Stimulated activated CD4-positive, alpha-beta T cell treated with anti-CD3 and anti-CD28 coated beads, Interleukin-2, amount 100 ng/mL, for 48 hours (primary cell): ENCODE results near the gene UNC13C.
"Not testable (repeated sequence)": the region's sequence is repeated elsewhere in the genome, so short reads cannot be mapped to it uniquely, and the experiment has no call there.

ENCODE experiments used
- DNase-seq, 2 donors: peaks; one replicate each; pipeline ENCODE4 v3.0.0-alpha.2; 2020

UNC13C gene

DNA sequence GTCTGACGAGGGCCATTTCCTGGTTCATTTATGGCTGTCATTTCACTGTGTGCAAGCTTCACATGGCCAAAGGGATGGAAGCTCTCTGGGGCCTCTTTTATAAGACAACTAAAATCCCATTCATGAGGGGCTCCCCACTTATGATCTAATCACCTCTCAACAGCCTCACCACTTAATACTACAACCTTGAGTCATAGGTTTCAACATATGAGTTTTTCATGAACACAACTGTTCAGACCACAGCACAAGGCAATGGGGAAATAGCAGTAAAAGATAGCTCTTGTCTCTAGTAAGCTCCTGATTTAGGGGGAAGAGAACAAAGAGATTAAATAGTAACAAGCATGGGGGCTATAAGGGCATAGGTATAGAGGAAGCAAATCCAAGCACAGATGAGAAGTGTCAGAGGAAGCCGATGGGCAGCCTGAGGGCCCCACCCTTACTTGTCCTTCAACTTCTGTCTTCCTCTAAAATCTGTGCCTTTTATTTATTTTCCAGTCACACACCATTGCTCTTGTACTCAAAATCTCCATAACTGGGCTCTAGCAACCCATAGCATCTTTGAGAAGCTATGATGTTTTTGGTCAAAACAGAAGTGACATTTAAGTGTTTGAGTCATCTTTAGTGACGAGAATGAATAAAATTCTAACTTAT, 329.1 kb downstream of the UNC13C start:
- no peak for DNase-seq

DNA sequence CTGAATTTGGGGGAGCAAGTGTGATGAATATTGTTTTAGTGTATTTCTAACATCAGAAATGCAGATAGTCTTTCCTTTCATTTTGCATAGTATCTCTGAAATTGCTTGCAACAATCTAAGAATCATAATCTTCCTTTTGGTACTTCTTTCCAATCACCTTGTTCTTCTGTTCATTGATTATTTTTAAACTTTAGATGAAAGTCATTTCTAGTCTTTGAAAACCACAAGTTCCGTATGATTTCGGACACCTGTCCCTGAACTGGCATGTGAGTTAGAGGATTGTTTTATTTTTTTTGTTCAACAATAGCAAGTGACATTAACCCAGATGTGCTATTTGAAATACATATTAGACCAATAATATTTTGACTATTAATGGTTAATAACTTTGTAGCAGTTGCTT, 329.7 kb downstream of the UNC13C start:
- no peak for DNase-seq

DNA sequence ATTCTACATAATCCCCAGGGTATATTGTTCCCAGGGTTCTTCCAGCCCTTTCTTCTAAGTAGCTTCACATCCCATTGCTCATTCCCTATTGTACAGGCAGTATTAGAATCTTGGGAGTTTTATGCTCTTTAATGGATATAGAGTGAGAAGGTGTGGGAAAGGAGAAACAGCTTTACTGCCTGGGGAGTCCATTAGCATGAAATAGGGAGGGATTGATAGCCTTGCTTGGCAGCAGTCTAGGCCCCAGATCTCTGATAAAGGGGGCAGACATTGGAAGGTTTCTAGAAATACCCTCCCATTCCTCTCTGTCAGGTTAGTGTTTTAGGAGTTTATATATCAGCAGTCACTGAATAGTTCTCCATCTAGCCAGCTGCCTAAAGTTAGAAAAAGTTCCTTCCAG, 334.3 kb downstream of the UNC13C start:
- no peak for DNase-seq

DNA sequence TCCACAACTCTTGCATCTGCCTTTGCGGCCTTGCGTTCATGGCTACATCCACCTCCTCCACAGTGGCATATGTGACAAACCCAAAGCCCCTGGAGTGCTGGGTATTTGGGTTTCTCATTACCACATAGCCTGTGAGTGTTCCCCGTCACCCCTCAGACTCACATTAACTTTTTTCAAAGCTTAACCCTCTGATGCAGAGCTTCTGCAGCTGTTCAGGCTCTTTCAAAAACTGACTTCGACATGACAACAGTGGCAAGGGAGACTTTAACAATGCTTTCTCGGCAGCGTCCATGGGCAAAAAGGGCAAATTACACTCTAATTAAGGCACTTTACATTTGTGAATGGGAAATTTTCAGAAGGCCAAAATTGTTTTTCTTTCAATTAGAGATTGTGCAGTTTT, 343.2 kb downstream of the UNC13C start:
- DNase-seq = no peak

DNA sequence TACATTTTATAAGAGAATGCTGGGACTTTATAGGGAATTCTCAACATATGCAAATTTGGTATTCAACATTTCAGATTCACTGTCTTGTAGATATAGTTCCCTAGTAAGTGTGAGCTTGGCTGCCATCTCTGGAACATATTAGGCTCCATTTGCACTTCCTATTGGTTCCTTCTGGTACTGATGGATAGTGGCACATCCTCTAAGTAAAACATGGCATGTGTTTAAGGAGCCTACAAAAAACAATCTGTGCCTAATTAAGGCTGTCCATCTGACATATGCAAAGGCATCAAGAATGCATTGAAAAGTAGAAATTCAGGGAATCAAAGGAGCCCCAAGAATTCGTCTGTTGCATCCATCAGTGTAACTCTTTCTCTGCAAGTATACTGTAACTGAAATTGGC, 344.1 kb downstream of the UNC13C start:
- DNase-seq = no peak

DNA sequence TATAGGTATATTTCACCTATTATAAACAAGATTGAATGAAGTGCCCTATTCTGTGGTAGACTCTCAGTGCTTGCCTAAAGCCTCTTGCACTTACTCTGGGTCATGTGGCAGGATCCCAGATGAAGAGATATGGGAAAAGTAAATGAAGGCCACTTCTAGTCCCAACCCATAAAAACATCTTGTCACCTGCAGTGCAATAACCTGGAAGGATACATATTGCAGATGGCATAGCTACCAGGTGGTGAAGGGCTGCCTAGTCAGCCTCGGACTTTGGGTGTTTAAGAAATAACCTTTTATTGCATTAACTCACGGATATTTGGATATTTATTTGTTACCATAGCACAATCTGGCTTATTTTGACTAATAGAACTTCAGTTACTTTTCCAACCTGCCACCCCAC, 367.1 kb downstream of the UNC13C start:
- no peak for DNase-seq

DNA sequence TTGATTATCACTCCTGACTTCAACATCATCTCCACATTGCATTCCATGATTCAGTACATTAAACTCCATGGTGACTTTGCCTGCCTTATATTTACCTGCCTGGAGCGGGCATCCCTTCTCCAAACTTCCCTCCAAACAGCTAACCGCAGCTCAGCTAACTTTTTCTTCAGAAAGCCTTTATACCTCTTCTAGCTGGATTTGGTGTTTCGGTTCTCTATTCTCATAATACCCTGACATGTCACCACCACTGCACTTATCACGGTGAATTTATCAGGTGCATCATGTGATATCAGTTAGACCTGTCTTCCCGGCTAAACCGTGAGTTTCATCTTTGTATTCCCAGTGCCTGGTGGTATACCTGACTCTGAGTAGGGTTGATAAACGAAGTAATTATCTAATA, 367.6 kb downstream of the UNC13C start:
- no peak for DNase-seq

DNA sequence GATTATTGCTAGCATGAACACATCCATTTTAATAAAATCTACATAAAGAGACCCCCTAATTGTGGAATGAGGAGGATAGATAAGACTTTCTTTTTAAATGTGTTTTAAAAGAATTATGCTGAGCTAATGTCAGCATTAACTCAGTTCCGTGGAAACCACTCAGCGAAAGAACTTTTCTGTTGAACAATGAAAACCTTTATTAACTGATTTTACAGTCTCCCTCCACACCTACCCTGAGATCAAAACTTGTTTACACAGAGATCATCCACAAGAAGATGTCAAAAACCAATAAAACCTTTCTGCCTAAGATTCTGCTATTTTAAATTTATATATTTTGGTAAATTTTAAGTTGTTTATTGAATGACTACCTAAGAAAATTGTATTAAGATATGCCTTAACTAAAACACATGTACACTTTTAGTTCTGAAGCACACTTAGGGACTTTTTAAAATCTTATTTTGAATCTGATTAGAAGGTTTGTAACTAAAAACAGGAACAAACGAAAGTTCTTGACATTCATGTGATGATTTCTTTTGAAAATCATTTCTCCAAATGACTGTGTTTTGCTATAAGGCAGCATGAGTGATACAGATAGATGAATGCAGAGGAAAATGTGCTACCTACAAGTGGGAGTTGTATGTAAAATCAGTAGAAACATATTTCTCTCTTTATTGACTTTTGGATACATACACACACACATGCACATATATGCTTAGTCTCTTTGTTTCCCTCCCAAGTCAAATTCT, 369.0 kb downstream of the UNC13C start:
- DNase-seq = no peak

DNA sequence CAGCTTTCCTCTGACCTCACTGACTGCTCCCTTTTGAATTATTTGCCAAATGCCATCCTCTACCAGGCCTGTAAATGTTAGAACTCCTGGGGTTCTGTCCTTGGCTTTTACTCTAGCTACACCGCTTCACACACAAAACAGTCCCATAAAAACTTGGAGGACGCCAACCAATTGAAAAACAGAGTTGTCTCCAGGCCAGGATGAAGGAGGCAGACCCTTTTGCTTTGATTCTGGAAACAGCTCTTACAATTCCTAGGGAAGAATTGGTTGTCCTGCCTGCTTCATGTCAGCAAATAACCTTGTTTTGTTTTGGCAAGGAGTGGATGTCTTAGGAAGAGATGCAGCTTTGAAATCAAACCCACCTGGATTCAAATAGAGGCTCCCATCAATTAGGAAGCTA, 375.5 kb downstream of the UNC13C start:
- DNase-seq = no peak

DNA sequence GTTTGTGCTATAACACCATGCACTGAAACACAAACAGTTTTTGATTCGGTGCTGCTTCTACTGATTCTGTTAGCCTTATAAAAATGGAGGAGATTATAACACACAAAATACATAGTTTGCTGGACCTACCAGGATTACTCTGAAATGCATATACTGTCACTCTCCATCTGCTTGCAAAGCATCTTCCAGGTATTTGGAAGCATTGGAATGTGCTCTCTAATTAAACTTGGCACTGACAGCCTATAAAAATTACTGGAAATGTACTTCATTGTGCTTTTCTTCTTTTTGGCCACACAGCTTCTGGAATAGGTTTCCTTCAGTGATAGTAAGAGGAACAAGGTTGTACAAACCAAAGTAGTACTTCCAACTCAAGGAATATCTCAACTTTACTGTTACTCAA, 376.1 kb downstream of the UNC13C start:
- no peak for DNase-seq

DNA sequence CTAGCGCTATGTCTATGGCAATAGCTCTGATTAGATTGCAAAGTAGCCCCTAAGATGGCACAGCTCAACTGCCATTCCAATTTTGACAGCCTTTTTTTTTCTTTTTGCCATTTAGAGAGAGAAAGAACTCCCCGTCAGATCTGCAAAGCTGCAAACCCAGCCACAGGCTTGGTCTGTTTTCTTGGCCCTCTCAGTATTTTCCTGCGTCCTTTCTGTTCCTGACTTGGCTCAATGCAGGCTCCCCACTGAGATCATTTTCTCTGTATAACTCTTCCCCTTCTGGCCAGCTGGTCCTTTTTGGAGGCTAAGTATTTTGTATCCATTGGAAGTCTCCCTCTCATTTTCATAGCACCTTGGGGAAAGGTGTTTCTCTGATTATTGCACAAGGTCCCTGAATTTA, 386.7 kb downstream of the UNC13C start:
- DNase-seq = no peak

DNA sequence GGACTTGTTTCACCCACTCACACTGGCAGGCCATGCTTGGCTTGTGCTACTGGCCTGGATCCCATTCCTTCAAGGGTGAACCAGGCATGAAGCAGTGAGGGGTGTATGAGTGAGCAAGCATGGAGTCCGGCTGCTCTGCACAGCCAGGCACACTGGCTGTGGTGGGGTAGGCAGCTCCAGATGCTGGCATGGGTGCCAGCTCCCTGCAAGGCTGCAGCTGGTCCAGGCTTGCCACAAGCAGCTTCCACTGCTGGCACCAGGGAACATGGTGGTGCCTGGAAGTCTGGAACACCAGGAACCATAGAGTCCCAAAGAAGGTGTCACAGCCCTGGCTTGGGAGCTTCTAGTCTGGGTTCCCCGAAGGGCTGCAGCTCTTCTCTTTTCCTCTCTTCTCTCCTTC, 395.1 kb downstream of the UNC13C start:
- DNase-seq = no peak

DNA sequence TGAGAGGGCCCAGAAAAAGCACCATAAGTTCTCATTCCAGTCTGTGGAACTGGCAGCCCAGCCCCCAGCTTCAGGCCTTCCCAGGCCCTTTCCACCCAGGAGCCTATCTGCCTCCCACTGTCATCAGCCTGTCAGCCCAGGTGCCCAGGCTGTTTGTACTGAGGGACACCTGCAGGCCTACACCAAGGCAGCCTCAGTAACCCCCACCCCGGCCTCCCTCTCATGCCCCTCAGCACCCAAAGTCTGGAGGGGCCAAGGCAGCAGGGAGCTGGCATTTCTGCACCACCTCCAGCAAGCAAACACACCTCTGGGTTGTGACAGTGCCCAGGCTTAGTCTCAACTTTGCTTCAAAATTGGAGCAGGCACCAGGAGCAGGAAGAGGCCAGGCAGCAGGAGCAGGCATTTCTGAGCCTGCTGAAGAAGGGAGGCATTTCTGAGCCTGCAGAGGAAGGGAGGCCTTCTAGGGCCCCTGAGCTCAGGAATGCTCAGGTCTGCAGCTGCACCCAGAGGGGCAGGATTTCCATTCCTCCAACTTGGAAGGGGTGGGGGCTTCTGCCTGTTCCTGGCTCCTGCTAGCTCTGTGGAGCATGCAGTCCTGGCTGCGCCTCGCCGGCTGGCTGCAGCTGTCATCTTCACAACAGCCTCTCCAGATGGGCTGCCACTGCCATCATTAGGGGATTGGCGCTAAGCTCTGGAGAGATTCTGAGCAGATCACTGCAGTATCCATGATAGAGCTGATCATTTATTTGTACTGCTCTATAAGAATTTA, 396.1 kb downstream of the UNC13C start:
- no peak for DNase-seq

DNA sequence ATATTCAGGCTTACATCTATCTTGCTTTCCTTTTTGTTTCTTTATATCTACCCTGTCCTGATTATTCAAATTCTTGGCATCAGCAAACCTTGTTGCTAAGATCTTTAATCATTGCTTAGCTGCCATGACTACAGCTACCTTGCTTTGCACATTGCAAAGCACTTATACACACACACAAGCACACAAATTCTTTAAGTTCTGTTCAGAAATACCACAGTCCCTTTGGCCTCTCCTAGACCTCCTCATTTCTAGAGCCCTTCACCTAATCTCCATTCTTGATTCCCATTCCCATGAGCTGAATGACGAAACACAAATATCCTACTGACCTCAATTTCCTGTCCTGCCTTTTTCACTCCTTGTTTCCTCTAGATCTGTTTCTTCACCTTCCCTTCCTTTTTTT, 409.6 kb downstream of the UNC13C start:
- DNase-seq = no peak

DNA sequence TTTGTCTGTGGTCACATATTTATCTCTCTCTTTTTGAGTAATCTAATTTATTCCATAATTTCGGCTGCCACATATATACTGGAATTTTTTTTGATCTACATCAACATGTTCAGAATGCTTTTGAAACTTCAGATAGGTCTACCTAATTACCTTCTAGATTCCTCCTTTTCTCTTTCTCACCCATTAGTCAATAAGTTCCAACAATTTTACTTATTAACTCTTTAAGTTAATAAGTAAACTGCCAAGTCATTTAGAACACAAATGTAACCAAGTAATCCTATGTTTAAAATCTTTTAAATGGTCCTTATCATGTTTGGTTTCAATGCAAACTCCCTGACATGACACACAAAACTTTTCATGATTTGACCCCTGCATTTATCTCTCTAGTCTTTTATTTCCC, 410.5 kb downstream of the UNC13C start:
- DNase-seq = no peak

DNA sequence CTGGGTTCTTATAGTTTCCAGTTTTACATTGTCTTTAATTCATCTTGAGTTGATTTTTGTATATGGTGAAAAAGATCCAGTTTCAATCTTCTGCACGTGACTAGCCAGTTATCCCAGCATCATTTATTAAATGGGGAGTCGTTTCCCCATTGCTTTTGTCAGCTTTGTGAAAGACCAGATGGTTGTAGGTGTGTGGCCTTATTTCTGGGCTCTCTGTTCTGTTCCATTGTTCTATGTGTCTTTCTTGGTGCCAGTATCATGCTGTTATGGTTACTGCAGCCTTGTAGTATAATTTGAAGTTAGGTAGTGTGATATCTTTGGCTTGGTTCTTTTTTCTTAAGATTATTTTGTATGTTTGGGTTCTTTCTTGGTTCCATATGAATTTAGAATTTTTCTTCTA, 432.2 kb downstream of the UNC13C start:
- DNase-seq = no peak

DNA sequence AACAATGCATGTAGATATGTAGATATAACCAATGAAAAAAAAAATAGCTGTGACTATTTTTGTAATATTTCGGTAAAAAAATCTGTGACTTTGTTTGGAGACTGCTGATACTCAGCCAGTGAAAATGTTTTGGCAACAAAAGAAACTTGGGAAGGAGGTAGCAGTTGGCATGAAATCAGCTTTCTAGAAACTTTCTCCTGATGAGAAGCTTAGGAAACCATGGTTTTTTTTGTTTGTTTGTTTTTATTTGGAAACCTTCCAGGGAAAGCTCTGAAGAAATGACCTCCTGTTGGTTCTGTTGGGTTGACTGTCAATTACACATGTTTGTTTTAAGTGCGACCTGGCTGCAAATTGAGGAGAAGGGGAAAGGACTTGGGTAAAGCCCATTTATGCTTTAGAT, 445.9 kb downstream of the UNC13C start:
- no peak for DNase-seq

DNA sequence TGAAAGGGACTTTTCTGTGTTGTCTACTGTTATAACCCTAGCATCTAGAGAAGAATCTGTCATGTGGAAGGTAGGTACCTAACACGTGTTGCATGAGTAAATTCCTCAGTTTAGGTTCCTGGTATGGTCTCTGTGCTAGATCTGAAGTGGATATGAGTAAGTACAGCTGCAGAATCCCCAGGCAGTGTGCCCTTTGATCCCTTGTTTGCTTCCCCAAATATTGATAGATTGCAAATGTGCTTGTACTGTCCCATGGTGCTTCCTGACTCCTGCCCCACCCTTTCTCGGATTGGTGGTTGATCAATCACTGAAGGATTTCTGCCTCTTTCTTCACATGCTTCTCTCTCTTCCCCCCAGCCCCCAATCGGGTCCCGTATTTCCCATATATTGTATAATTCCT, 450.4 kb downstream of the UNC13C start:
- DNase-seq = no peak

DNA sequence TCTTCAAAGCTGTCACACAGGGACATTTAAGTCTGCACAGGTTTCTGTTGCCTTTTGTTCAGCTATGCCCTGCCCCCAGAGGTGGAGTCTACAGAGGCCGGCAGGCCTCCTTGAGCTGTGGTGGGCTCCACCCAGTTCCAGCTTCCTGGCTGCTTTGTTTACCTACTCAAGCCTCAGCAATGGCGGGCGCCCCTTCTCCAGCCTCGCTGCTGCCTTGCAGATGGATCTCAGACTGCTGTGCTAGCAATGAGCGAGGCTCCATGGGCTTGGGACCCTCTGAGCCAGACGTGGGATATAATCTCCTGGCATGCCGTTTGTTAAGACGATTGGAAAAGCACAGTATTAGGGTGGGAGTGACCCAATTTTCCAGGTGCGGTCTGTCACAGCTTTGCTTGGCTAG, 472.0 kb downstream of the UNC13C start:
- not testable (repeated sequence) for DNase-seq

DNA sequence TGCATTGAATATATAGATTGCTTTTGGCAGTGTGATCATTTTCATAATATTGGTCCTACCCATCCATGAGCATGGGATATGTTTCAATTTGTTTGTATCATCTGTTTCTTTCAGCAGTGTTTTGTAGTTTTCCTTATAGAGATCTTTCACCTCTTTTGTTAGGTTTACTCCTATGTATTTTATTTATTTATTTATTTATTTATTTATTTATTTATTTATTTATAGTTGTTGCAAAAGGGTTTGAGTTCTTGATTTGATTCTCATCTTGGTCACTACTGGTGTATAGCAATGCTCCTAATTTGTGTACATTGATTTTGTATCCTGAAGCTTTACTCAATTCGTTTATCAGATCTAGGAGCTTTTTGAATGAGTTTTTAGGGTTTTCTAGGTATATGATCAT, 478.2 kb downstream of the UNC13C start:
- no peak for DNase-seq

DNA sequence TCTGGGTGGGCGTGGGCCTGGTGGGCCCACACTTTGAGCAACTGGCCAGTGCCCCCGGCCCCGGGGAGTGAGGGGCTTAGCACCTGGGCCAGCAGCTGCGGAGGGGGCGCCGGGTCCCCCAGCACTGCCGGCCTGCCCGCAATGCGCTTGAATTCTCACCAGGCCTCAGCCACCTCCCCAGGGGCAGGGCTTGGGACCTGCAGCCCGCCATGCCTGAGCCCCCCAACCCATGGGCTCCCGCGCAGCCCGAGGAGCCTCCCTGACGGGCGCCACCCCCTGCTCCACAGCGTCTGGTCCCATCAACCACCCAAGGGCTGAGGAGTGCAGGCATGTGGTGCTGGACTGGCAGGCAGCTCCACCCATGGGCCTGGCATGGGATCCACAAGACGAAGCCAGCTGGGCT, 484.3 kb downstream of the UNC13C start:
- no peak for DNase-seq

DNA sequence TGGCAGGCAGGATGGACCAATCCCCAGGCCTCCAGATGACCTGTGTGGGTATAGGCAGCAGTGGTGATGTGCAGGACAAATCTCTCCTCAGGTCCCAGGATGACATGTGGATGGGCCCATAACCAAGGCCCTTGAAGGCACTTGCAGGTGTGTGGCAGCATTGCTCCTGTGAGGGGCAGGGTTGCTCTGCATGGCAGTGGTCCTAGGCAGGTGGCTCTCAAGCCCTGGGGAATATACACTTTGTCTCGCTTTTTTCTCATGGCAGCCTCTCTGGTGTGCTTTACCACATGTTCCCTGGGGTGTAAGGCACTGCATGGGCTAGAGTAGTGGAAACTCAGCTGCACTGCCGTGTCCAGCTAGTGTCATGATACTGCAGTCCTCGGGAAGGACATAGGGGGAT, 503.6 kb downstream of the UNC13C start:
- DNase-seq = no peak

DNA sequence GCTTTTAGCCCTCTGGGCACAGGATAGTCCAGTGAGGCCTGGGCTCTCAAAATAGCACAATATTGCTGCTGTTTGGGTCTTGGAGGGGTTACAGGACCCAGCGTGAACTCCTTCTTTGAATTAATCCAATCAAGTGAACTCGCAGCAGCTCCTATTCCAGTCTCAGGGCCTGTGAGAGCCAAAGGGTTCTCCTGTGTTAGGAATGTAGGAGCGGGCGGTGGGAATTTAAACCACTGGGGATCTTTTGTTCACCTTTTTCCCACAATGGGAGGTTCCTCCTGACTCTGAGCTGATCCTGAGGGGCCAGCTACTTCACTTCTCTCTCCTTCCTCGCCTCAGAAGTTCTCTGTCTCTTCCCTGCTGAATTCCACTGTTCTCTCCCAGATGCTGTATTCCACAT, 504.0 kb downstream of the UNC13C start:
- DNase-seq = no peak

DNA sequence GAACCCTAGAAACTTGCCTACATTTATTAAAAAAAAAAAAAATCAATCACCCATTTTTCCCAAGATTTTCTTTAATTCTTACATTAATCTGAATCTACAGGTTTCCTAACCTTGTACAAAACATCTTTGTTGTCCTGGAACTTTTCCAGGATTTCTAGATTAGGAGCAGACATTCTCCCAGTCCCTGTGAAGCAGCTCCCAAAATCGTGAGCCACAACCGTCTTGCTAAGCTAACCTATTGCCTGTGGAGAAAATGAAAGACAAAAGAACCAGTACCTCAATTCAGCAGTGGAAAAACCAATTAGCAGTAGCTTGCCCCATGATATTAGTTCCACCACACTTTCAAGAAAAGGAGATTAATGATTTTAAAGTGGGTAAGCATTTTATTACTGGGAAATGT, 522.1 kb downstream of the UNC13C start:
- no peak for DNase-seq
